Measurements from ENCODE around the gene PPP3CA.
"Not testable (repeated sequence)": the region's sequence is repeated elsewhere in the genome, so short reads cannot be mapped to it uniquely, and the experiment has no call there.

Gene PPP3CA

GRCh38 chr4:101242441-101242840 is 104.9 kb downstream of the PPP3CA start:
- Histone ChIP-seq H3K4me3 (ENCODE audit: low read length) (no peak overlapping the region), H3K27me3 (ENCODE audit: insufficient read depth, low read length) (no peaks in the 10 kb centered on the region), H3K4me1 (ENCODE audit: insufficient read depth, low read length) (peaks cover 3% of the 10 kb centered on the region; the same call in 1 of the 2 replicates), H3K27ac (ENCODE audit: low read length) (no peak overlapping the region), H3K9me3 (ENCODE audit: insufficient read depth, low read depth, low read length) (no peaks in the 10 kb centered on the region), H3K36me3 (ENCODE audit: insufficient read depth, low read depth, low read length) (no peaks in the 10 kb centered on the region), H3K9ac (ENCODE audit: low read depth, low read length) (no peak overlapping the region)

- H3K27ac ChIP-seq (ENCODE audit: low read length): no peak overlapping the region
- no peak overlapping the region for H3K9ac ChIP-seq (ENCODE audit: low read depth, low read length)
- H3K4me3 ChIP-seq (ENCODE audit: low read length): no peak overlapping the region
- H3K27me3 ChIP-seq (ENCODE audit: insufficient read depth, low read length): no peaks in the 10 kb centered on the region
- H3K36me3 ChIP-seq (ENCODE audit: insufficient read depth, low read depth, low read length): no peaks in the 10 kb centered on the region
- H3K4me1 ChIP-seq (ENCODE audit: insufficient read depth, low read length): peaks cover 3% of the 10 kb centered on the region; the same call in 1 of the 2 replicates
- no peaks in the 10 kb centered on the region for H3K9me3 ChIP-seq (ENCODE audit: insufficient read depth, low read depth, low read length)
These were observed 107.2 kb downstream of the PPP3CA start for GRCh38 chr4:101240099-101240498.

- Histone ChIP-seq H3K27ac (ENCODE audit: low read length) (no peak overlapping the region), H3K36me3 (ENCODE audit: insufficient read depth, low read depth, low read length) (no peaks in the 10 kb centered on the region), H3K4me1 (ENCODE audit: insufficient read depth, low read length) (peaks cover under 1% of the 10 kb centered on the region; the same call in 1 of the 2 replicates), H3K9me3 (ENCODE audit: insufficient read depth, low read depth, low read length) (no peaks in the 10 kb centered on the region), H3K9ac (ENCODE audit: low read depth, low read length) (no peak overlapping the region), H3K4me3 (ENCODE audit: low read length) (no peak overlapping the region), H3K27me3 (ENCODE audit: insufficient read depth, low read length) (no peaks in the 10 kb centered on the region)
These were observed 107.7 kb downstream of the PPP3CA start for GRCh38 chr4:101239665-101240064.

GRCh38 chr4:101238706-101239105 is 108.6 kb downstream of the PPP3CA start:
- H3K9me3 ChIP-seq (ENCODE audit: insufficient read depth, low read depth, low read length): no peaks in the 10 kb centered on the region
- H3K27ac ChIP-seq (ENCODE audit: low read length): no peak overlapping the region
- H3K36me3 ChIP-seq (ENCODE audit: insufficient read depth, low read depth, low read length): no peaks in the 10 kb centered on the region
- H3K4me1 ChIP-seq (ENCODE audit: insufficient read depth, low read length): no peaks in the 10 kb centered on the region; the same call in 1 of the 2 replicates
- H3K4me3 ChIP-seq (ENCODE audit: low read length): no peak overlapping the region
- no peak overlapping the region for H3K9ac ChIP-seq (ENCODE audit: low read depth, low read length)
- no peaks in the 10 kb centered on the region for H3K27me3 ChIP-seq (ENCODE audit: insufficient read depth, low read length)

- no peaks in the 10 kb centered on the region for H3K9me3 ChIP-seq (ENCODE audit: insufficient read depth, low read depth, low read length)
- no peak overlapping the region for H3K27ac ChIP-seq (ENCODE audit: low read length)
- H3K4me3 ChIP-seq (ENCODE audit: low read length): no peak overlapping the region
- H3K36me3 ChIP-seq (ENCODE audit: insufficient read depth, low read depth, low read length): no peaks in the 10 kb centered on the region
- H3K4me1 ChIP-seq (ENCODE audit: insufficient read depth, low read length): no peaks in the 10 kb centered on the region; the same call in 1 of the 2 replicates
- H3K27me3 ChIP-seq (ENCODE audit: insufficient read depth, low read length): no peaks in the 10 kb centered on the region
- no peak overlapping the region for H3K9ac ChIP-seq (ENCODE audit: low read depth, low read length)
These were observed 109.6 kb downstream of the PPP3CA start for GRCh38 chr4:101237773-101238172.

- Histone ChIP-seq H3K9me3 (ENCODE audit: insufficient read depth, low read depth, low read length) (no peaks in the 10 kb centered on the region), H3K36me3 (ENCODE audit: insufficient read depth, low read depth, low read length) (no peaks in the 10 kb centered on the region), H3K27me3 (ENCODE audit: insufficient read depth, low read length) (no peaks in the 10 kb centered on the region), H3K9ac (ENCODE audit: low read depth, low read length) (no peak overlapping the region), H3K27ac (ENCODE audit: low read length) (no peak overlapping the region), H3K4me3 (ENCODE audit: low read length) (no peak overlapping the region), H3K4me1 (ENCODE audit: insufficient read depth, low read length) (no peaks in the 10 kb centered on the region; the same call in 1 of the 2 replicates)
These were observed 111.2 kb downstream of the PPP3CA start for GRCh38 chr4:101236097-101236496.

GRCh38 chr4:101234141-101234540 is 113.2 kb downstream of the PPP3CA start:
- not testable (repeated sequence) for H3K9me3 ChIP-seq (ENCODE audit: insufficient read depth, low read depth, low read length); H3K4me3 ChIP-seq (ENCODE audit: low read length); H3K36me3 ChIP-seq (ENCODE audit: insufficient read depth, low read depth, low read length); H3K9ac ChIP-seq (ENCODE audit: low read depth, low read length); H3K27me3 ChIP-seq (ENCODE audit: insufficient read depth, low read length); H3K4me1 ChIP-seq (ENCODE audit: insufficient read depth, low read length); H3K27ac ChIP-seq (ENCODE audit: low read length)

- H3K9me3 ChIP-seq (ENCODE audit: insufficient read depth, low read depth, low read length): no peaks in the 10 kb centered on the region
- no peak overlapping the region for H3K4me3 ChIP-seq (ENCODE audit: low read length)
- no peak overlapping the region for H3K9ac ChIP-seq (ENCODE audit: low read depth, low read length)
- no peaks in the 10 kb centered on the region for H3K27me3 ChIP-seq (ENCODE audit: insufficient read depth, low read length)
- no peaks in the 10 kb centered on the region; the same call in 1 of the 2 replicates for H3K4me1 ChIP-seq (ENCODE audit: insufficient read depth, low read length)
- H3K36me3 ChIP-seq (ENCODE audit: insufficient read depth, low read depth, low read length): no peaks in the 10 kb centered on the region
- no peak overlapping the region for H3K27ac ChIP-seq (ENCODE audit: low read length)
These were observed 115.1 kb downstream of the PPP3CA start for GRCh38 chr4:101232074-101232776.

- H3K27ac ChIP-seq (ENCODE audit: low read length): no peak overlapping the region
- H3K4me3 ChIP-seq (ENCODE audit: low read length): no peak overlapping the region
- no peaks in the 10 kb centered on the region for H3K36me3 ChIP-seq (ENCODE audit: insufficient read depth, low read depth, low read length)
- H3K9me3 ChIP-seq (ENCODE audit: insufficient read depth, low read depth, low read length): no peaks in the 10 kb centered on the region
- H3K27me3 ChIP-seq (ENCODE audit: insufficient read depth, low read length): no peaks in the 10 kb centered on the region
- no peaks in the 10 kb centered on the region; the same call in 1 of the 2 replicates for H3K4me1 ChIP-seq (ENCODE audit: insufficient read depth, low read length)
- H3K9ac ChIP-seq (ENCODE audit: low read depth, low read length): no peak overlapping the region
These were observed 116.4 kb downstream of the PPP3CA start for GRCh38 chr4:101230801-101231426.

GRCh38 chr4:101229116-101229515 is 118.2 kb downstream of the PPP3CA start:
- no peak overlapping the region for H3K9ac ChIP-seq (ENCODE audit: low read depth, low read length)
- no peak overlapping the region for H3K4me3 ChIP-seq (ENCODE audit: low read length)
- no peaks in the 10 kb centered on the region for H3K9me3 ChIP-seq (ENCODE audit: insufficient read depth, low read depth, low read length)
- no peaks in the 10 kb centered on the region for H3K27me3 ChIP-seq (ENCODE audit: insufficient read depth, low read length)
- H3K36me3 ChIP-seq (ENCODE audit: insufficient read depth, low read depth, low read length): no peaks in the 10 kb centered on the region
- H3K4me1 ChIP-seq (ENCODE audit: insufficient read depth, low read length): no peaks in the 10 kb centered on the region; the same call in 1 of the 2 replicates
- no peak overlapping the region for H3K27ac ChIP-seq (ENCODE audit: low read length)

- Histone ChIP-seq H3K27ac (ENCODE audit: low read length) (no peak overlapping the region), H3K36me3 (ENCODE audit: insufficient read depth, low read depth, low read length) (no peaks in the 10 kb centered on the region), H3K9me3 (ENCODE audit: insufficient read depth, low read depth, low read length) (no peaks in the 10 kb centered on the region), H3K4me3 (ENCODE audit: low read length) (no peak overlapping the region), H3K9ac (ENCODE audit: low read depth, low read length) (no peak overlapping the region), H3K27me3 (ENCODE audit: insufficient read depth, low read length) (no peaks in the 10 kb centered on the region), H3K4me1 (ENCODE audit: insufficient read depth, low read length) (no peaks in the 10 kb centered on the region; the same call in 1 of the 2 replicates)
These were observed 119.6 kb downstream of the PPP3CA start for GRCh38 chr4:101227715-101228114.
